HFFc6 (cell line): ENCODE results near the gene TCP11. TPM values are rescaled to one million over a fixed set of nuclear protein-coding genes. Genes with fewer than 3 reads are reported as not detected.

Experiments
- DNase-seq: peaks from one replicate; pipeline ENCODE4 v3.0.0-alpha.2; 2018
- H3K27ac Mint-ChIP-seq: 2 replicates; pipeline ENCODE4 v1.8.0; 2020; ENCODE audit warnings: mild to moderate bottlenecking, mixed read lengths
- H3K27me3 Mint-ChIP-seq: 2 replicates; pipeline ENCODE4 v1.8.0; 2021; ENCODE audit warnings: mild to moderate bottlenecking, moderate library complexity, mixed read lengths; ENCODE audit not compliant: insufficient read depth
- H3K36me3 Mint-ChIP-seq: 2 replicates; pipeline ENCODE4 v1.8.0; 2021; ENCODE audit warnings: low read depth, mixed read lengths
- H3K4me1 Mint-ChIP-seq: 2 replicates; pipeline ENCODE4 v1.8.0; 2020; ENCODE audit warnings: low read depth, mixed read lengths
- H3K4me3 Mint-ChIP-seq: 2 replicates; pipeline ENCODE4 v1.8.0; 2020; ENCODE audit warnings: mild to moderate bottlenecking, moderate library complexity, mixed read lengths
- H3K9me3 Mint-ChIP-seq: 2 replicates; pipeline ENCODE4 v1.8.0; 2020; ENCODE audit warnings: mild to moderate bottlenecking, mixed read lengths
- total RNA-seq, 6 experiments: library from RNA; stranded (reverse); fragmentation: NEBNext Ultra II Directional; extraction: Animal tissue kit (Norgen Biotek cat#: 25700); gene quantifications; 2 replicates in 1 of 6; 3 replicates in 5 of 6; pipeline ENCODE4 v1.2.3, GENCODE V29; 2021
- TF ChIP-seq, protein P1 (sequence below): fragments of 200-600 bp; sonication (generic); IDR thresholded peaks from 2 replicates; pipeline ENCODE4 v1.5.0; 2021; ENCODE audit warnings: antibody characterized with exemption, mild to moderate bottlenecking

The TCP11 gene
- total RNA-seq, 6 experiments from 2014 or later: 0.31 to 0.70 (median 0.37) TPM

DNA sequence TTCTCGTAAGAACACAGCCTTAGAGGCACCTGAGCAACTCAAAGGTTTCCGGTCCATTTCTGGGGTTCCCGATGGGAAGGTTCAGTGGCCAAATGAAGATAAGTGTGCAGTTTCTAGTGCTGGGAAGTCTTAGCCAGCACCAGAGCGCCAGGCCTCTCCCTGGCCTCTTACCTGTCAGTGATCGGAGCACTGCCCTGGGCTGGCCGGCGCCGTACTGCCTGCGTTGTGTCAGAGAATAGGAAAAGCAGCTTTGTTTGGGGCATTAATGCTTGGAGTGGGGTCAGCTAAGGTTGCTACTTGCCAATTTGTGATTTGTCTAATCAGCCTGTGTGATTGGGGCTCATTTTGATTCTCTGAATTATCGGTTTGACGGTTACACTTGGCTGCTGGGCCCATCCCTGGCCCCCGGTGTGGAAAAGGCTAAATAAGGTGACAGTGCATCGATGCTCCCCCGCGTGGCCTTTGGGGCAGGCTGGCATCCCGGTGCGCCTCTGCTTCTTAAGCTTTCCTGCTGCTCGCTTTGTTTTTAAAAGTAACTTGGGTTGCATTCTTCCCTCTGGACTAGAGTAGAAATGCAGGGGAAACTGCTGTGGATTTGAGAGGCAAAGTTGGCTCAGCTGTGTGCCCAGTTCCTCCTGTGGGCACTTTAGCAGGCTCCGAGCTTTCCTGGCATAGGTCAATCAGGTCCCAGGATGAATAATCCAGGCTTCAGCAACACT, 51.8 kb downstream of the TCP11 start:
- H3K27me3 Mint-ChIP-seq: peaks cover 2% of the 10 kb centered on the region; the same call in 1 of the 2 replicates
- no peak for DNase-seq
- TF ChIP-seq, protein P1, sequence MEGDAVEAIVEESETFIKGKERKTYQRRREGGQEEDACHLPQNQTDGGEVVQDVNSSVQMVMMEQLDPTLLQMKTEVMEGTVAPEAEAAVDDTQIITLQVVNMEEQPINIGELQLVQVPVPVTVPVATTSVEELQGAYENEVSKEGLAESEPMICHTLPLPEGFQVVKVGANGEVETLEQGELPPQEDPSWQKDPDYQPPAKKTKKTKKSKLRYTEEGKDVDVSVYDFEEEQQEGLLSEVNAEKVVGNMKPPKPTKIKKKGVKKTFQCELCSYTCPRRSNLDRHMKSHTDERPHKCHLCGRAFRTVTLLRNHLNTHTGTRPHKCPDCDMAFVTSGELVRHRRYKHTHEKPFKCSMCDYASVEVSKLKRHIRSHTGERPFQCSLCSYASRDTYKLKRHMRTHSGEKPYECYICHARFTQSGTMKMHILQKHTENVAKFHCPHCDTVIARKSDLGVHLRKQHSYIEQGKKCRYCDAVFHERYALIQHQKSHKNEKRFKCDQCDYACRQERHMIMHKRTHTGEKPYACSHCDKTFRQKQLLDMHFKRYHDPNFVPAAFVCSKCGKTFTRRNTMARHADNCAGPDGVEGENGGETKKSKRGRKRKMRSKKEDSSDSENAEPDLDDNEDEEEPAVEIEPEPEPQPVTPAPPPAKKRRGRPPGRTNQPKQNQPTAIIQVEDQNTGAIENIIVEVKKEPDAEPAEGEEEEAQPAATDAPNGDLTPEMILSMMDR: no peak
- peaks cover 5% of the 10 kb centered on the region; the same call in 1 of the 2 replicates for H3K36me3 Mint-ChIP-seq
- no peaks in the 10 kb centered on the region for H3K9me3 Mint-ChIP-seq
- H3K4me3 Mint-ChIP-seq: no peak overlapping the region; the same call in 1 of the 2 replicates
- peaks cover 58% of the 10 kb centered on the region for H3K4me1 Mint-ChIP-seq
- peak overlapping the region; percentile 72 for H3K27ac Mint-ChIP-seq

DNA sequence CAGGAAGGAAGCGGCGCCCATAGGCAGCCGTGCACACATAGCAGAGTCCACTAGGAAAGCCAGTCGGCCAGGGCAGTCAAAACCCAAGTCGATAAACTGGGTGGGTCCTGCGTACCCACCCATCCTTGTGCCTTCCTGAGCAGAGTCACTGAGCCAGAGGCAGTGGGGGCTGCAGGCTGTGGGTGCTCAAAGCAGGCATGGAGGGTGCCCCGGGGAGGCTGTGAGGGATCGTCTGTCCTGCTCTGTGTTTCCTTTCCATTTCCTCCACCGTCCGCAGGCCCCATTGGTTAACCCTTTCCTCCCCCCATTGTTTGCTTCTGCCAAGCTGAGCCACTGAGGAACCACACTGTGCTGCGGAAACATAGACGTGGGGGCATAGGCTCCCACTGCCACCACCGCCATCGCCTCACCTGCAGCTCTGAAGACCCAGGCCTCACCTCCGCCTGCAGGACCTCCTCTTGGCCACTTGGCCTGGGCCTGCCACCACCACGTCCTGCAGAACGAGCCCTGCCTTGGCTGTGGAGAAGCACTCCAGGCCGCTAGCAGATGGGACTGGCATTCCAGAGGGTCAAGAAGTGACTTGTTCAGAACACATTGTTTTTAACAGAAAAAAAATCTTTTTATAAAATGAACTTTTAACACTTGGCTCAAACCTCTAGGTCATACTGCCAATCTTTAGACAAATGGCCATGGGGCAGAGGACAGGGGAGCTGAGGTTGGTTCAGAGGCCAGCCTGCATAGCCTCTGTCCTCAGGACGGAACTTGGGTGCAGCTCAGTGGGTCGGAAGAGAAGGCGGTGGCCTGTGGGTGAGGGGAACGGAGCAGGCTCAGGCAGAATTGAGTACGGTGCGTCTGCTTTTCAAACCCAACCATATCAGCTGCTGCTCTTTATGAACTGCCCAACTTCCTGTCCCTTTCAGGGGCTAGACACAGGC, 52.6 kb downstream of the TCP11 start:
- peaks cover 50% of the 10 kb centered on the region for H3K4me1 Mint-ChIP-seq
- no peak overlapping the region for H3K4me3 Mint-ChIP-seq
- H3K27ac Mint-ChIP-seq: no peak overlapping the region
- peaks cover 2% of the 10 kb centered on the region; the same call in 1 of the 2 replicates for H3K27me3 Mint-ChIP-seq
- H3K36me3 Mint-ChIP-seq: peaks cover 5% of the 10 kb centered on the region; the same call in 1 of the 2 replicates
- no peak for DNase-seq
- TF ChIP-seq, protein P1: no peak
- H3K9me3 Mint-ChIP-seq: no peaks in the 10 kb centered on the region

DNA sequence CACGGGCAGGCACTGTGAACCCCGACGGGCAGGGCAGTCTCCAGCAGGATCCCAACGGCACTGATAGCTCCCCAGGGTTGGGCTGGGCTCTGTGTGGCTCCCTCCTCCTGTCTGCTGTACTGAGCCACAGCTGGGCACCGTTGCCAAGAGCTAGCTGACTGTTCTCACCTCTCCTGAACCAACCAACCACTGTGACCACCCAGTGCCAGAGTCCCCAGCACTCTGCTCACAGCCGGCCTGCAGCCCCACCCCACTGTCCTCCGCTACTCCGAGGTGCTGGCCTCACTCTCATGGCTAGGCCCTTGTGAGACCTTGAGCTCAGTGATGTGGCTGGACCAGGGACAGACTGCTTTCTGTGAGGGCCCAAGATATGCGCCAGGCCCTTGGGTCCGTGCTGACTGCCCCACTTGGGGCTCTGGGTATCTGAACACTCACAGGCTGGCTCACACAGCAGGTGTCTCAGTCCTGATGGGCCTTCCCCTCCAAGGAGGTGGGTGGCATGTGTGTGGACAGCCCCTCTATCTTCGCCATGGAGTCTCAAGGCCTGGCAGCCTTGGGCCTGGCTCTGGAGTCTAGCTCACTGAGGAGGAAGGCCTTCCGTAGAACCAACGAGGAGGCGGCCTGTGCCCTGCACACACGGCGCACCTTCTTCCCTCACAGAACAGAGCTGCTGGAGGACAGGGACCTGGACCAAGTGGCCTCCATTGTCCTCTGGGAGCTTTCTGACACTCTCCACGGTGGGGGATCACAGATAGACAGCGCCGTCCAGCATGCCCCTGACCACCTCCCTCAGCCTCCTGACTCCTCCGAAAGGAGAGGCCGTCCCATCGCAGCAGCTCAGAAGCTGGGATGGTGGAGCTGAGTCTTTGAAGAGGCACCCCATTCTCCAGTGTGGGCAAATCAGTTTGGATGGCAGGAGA, 53.5 kb downstream of the TCP11 start:
- Mint-ChIP-seq H3K27me3 (peaks cover 3% of the 10 kb centered on the region; the same call in 1 of the 2 replicates), H3K4me1 (peaks cover 41% of the 10 kb centered on the region), H3K9me3 (no peaks in the 10 kb centered on the region), H3K4me3 (no peak overlapping the region), H3K36me3 (peaks cover 5% of the 10 kb centered on the region; the same call in 1 of the 2 replicates), H3K27ac (no peak overlapping the region)
- no peak for DNase-seq
- TF ChIP-seq, protein P1: no peak

DNA sequence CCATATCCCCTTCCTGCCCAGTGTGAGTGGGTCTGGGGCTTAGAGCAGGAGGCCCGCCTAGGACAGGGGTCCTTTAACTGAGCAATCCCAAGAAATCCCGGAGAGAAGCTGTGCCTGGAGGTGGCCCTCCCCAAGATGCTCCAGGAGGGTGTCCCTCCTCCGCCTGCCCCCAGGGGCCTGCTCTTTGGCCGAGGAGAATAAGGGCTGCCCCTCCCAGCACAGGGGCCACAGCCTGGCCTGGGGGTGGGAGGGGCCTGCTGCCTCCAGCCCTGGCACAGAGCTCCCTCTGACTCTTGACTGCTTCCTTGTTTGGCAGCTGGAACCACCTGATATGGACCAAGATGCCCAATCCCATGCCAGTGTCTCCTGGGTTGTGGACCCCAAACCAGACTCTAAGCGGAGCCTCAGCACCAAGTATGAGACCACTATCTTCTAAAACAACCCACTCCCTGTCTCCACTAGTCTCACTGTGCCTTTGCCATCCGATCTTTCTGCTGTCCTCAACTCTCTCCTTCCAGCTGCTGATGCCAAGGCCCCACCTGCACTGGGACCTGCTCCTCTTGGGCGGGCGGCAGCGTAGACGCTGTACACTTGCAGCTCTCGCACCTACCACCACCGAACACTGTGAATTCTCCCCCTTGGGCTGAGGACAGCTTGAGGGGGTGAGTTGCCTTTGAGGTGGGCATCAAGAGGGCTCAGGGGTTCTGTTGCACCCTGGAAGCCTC, 54.3 kb downstream of the TCP11 start:
- no peak for DNase-seq
- peaks cover 5% of the 10 kb centered on the region for H3K27me3 Mint-ChIP-seq
- TF ChIP-seq, protein P1: no peak

More for the DNA sequence above, 54.3 kb downstream of the TCP11 start:
- Mint-ChIP-seq H3K9me3 (no peaks in the 10 kb centered on the region), H3K4me3 (no peak overlapping the region), H3K36me3 (peaks cover 5% of the 10 kb centered on the region; the same call in 1 of the 2 replicates), H3K4me1 (peaks cover 37% of the 10 kb centered on the region), H3K27ac (no peak overlapping the region)
